GM23338 (cell line): ENCODE measurements around the gene GPD1L. TPM values are rescaled to one million over a fixed set of nuclear protein-coding genes. Genes with fewer than 3 reads are reported as not detected.

ENCODE experiments used
- ATAC-seq: fragments of 200-7000 bp; cut with Tn5 transposase; 3 replicates; pipeline ENCODE4 v1.9.1; 2020
- DNase-seq: peaks from one replicate; pipeline ENCODE4 v3.0.0-alpha.2; 2015; ENCODE audit warnings: low spot score
- H2AFZ ChIP-seq: fragments of 200-600 bp; sonication (generic); 2 replicates; pipeline ENCODE4 v1.8.0; 2016; ENCODE audit warnings: antibody characterized with exemption, mild to moderate bottlenecking, moderate library complexity
- H3F3A ChIP-seq: fragments of 200-600 bp; sonication (generic); replicated peaks from 2 replicates; pipeline ENCODE4 v1.8.0; 2017; ENCODE audit warnings: antibody characterized with exemption, mixed run types, low read depth
- H3K27ac ChIP-seq: fragments of 200-600 bp; sonication (generic); 2 replicates; pipeline ENCODE4 v1.6.1; 2016; ENCODE audit warnings: low read depth
- H3K27me3 ChIP-seq: fragments of 200-600 bp; sonication (generic); 2 replicates; pipeline ENCODE4 v1.8.0; 2016; ENCODE audit warnings: mild to moderate bottlenecking, mixed run types, moderate library complexity; ENCODE audit not compliant: insufficient read depth
- H3K36me3 ChIP-seq: fragments of 200-600 bp; sonication (generic); 2 replicates; pipeline ENCODE4 v1.8.0; 2016; ENCODE audit warnings: mild to moderate bottlenecking; ENCODE audit not compliant: insufficient read depth
- H3K4me1 ChIP-seq: fragments of 200-600 bp; sonication (generic); 2 replicates; pipeline ENCODE4 v1.8.0; 2016; ENCODE audit warnings: mild to moderate bottlenecking, moderate library complexity; ENCODE audit not compliant: insufficient read depth
- H3K4me2 ChIP-seq: fragments of 200-600 bp; sonication (generic); 2 replicates; pipeline ENCODE4 v1.7.1; 2017; ENCODE audit warnings: mixed run types
- H3K4me3 ChIP-seq: fragments of 200-600 bp; sonication (generic); 2 replicates; pipeline ENCODE4 v1.6.1; 2016; ENCODE audit warnings: mixed run types
- H3K79me2 ChIP-seq: fragments of 200-600 bp; sonication (generic); replicated peaks from 2 replicates; pipeline ENCODE4 v1.8.0; 2017; ENCODE audit warnings: mild to moderate bottlenecking; ENCODE audit not compliant: insufficient read depth
- H3K9me2 ChIP-seq: fragments of 200-600 bp; sonication (generic); 2 replicates; pipeline ENCODE4 v1.8.0; 2017; ENCODE audit not compliant: insufficient read depth
- H4K20me1 ChIP-seq: fragments of 200-600 bp; sonication (generic); replicated peaks from 2 replicates; pipeline ENCODE4 v1.8.0; 2017; ENCODE audit warnings: mild to moderate bottlenecking; ENCODE audit not compliant: insufficient read depth
- H3K27ac Mint-ChIP-seq: 2 replicates; pipeline ENCODE4 v1.8.0; 2020; ENCODE audit warnings: inconsistent platforms, mild to moderate bottlenecking, moderate library complexity, mixed read lengths
- H3K27me3 Mint-ChIP-seq: 3 replicates; pipeline ENCODE4 v1.8.0; 2022; ENCODE audit warnings: low read depth, mild to moderate bottlenecking, moderate library complexity, mixed read lengths, inconsistent platforms; ENCODE audit not compliant: insufficient read depth, poor library complexity
- H3K36me3 Mint-ChIP-seq: 3 replicates; pipeline ENCODE4 v1.8.0; 2021; ENCODE audit warnings: low read depth, mild to moderate bottlenecking, inconsistent platforms, moderate library complexity, mixed read lengths
- H3K4me1 Mint-ChIP-seq: 3 replicates; pipeline ENCODE4 v1.8.0; 2020; ENCODE audit warnings: mild to moderate bottlenecking, inconsistent platforms, mixed read lengths
- H3K4me3 Mint-ChIP-seq: 3 replicates; pipeline ENCODE4 v1.8.0; 2021; ENCODE audit warnings: moderate library complexity, mild to moderate bottlenecking, inconsistent platforms, mixed read lengths
- H3K9me3 Mint-ChIP-seq: 3 replicates; pipeline ENCODE4 v1.8.0; 2020; ENCODE audit warnings: moderate library complexity, mild to moderate bottlenecking, inconsistent platforms, mixed read lengths
- CREB1 ChIP-seq: fragments of 250-450 bp; sonication (Bioruptor Pico); IDR thresholded peaks from 2 replicates; pipeline ENCODE4 v1.5.0; 2020; ENCODE audit warnings: low read depth, mild to moderate bottlenecking, moderate library complexity
- EZH2 ChIP-seq: fragments of 200-600 bp; sonication (generic); IDR thresholded peaks from one replicate; pipeline ENCODE4 v1.8.0; 2017; ENCODE audit warnings: antibody characterized with exemption, mild to moderate bottlenecking, low read depth; ENCODE audit not compliant: unreplicated experiment
- EZH2phosphoT487 ChIP-seq: fragments of 200-600 bp; sonication (generic); IDR thresholded peaks from one replicate; pipeline ENCODE4 v1.8.1; 2018; ENCODE audit warnings: antibody characterized with exemption; ENCODE audit not compliant: unreplicated experiment
- JUNB ChIP-seq: IDR thresholded peaks from one replicate; pipeline ENCODE4 v1.6.1; 2016; ENCODE audit warnings: antibody characterized with exemption; ENCODE audit not compliant: unreplicated experiment
- POLR2AphosphoS5 ChIP-seq: IDR thresholded peaks from 2 replicates; pipeline ENCODE4 v1.6.1; 2016; ENCODE audit warnings: antibody characterized with exemption, low read depth
- REST ChIP-seq: IDR thresholded peaks from one replicate; pipeline ENCODE4 v1.6.1; 2018; ENCODE audit warnings: antibody characterized with exemption; ENCODE audit not compliant: unreplicated experiment
- polyA plus RNA-seq: library from polyadenylated mRNA; unstranded; fragments of >200 nt; fragmentation: Nextera tagmentation; extraction: Ambion mirVana; gene quantifications from 2 replicates; pipeline ENCODE4 v1.2.1, GENCODE V29; 2016
- total RNA-seq: library from RNA; depleted of rRNA; stranded (reverse); fragments of >200 nt; shearing (Covaris generic); gene quantifications from 2 replicates; pipeline ENCODE4 v1.2.3, GENCODE V29; 2014
- TF ChIP-seq, protein P1 (sequence below), 2 experiments: fragments of 200-600 bp in 1 of 2; sonication (generic) in 1 of 2; conservative IDR thresholded peaks; 2 replicates each; pipeline versions ENCODE4 v1.5.1 to v1.6.1; 2016 to 2017; ENCODE audit warnings: antibody characterized with exemption in 2 of 2, low read depth in 2 of 2, mild to moderate bottlenecking in 2 of 2, moderate library complexity in 1 of 2
- TF ChIP-seq, protein P2 (sequence below): IDR thresholded peaks from 2 replicates; pipeline ENCODE4 v1.6.1; 2016; ENCODE audit warnings: antibody characterized with exemption

GPD1L gene
- total and polyA plus RNA-seq, 2 experiments from 2014 or later, result 2.0 to 6.4 TPM

DNA sequence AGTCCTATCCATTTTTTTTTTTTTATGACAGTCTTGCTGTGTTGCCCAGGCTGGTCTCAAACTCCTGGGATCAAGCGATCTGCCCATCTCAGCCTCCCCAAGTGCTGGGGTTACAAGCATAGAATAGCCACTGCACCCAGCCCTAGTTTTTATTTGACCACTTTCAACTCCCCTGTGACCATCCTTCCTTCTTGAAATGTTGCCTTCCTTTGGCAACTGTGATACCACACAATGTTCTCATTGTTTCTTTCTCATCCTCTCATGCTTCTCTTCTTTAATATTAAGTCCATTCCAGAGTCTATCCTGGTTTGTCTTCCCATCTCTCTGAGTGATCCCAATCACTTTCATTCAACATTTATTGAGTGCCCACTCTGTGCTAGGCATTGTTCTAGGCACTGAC lies 7.9 kb upstream of the GPD1L start (continued):
- TF ChIP-seq REST (no peak), EZH2phosphoT487 (no peak), CREB1 (no peak)
- TF ChIP-seq, protein P1, sequence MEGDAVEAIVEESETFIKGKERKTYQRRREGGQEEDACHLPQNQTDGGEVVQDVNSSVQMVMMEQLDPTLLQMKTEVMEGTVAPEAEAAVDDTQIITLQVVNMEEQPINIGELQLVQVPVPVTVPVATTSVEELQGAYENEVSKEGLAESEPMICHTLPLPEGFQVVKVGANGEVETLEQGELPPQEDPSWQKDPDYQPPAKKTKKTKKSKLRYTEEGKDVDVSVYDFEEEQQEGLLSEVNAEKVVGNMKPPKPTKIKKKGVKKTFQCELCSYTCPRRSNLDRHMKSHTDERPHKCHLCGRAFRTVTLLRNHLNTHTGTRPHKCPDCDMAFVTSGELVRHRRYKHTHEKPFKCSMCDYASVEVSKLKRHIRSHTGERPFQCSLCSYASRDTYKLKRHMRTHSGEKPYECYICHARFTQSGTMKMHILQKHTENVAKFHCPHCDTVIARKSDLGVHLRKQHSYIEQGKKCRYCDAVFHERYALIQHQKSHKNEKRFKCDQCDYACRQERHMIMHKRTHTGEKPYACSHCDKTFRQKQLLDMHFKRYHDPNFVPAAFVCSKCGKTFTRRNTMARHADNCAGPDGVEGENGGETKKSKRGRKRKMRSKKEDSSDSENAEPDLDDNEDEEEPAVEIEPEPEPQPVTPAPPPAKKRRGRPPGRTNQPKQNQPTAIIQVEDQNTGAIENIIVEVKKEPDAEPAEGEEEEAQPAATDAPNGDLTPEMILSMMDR (conservative IDR thresholded peaks at IDR 0.05; ENCODE audit: low read depth in 2 of 2), result no peak

DNA sequence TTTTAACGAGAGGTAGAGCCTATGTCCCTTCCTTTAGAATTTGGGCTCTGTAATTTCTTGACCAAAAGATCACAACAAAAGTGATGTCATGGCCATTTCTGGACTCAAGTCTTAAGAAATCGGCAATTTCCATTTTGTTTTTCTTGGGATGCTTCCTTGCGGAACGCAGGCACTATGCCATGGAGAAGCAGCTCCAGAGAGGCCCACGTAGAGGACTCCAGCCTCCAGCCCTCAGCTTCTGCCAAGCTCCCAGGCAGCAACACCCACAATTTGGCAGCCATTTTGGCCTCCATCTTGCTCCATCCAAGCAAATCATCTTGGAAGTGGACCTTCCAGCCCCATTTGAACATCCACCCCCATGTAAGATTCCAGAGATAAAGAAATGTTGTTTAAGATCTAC lies 6.0 kb upstream of the GPD1L start:
- Histone ChIP-seq H3K4me1 (no peaks in the 10 kb centered on the region), H3K79me2 (no peaks in the 10 kb centered on the region), H3K9me2 (no peaks in the 10 kb centered on the region), H2AFZ (no peak overlapping the region), H3K36me3 (peaks cover 14% of the 10 kb centered on the region), H4K20me1 (no peaks in the 10 kb centered on the region), H3K4me3 (no peak overlapping the region), H3K27ac (no peak overlapping the region), H3K4me2 (no peak overlapping the region), H3F3A (no peaks in the 10 kb centered on the region), H3K27me3 (0 out of 2 replicates have a peak, but pooled peaks cover 2% of the 10 kb centered on the region)
- H3K36me3 Mint-ChIP-seq, result peaks cover 13% of the 10 kb centered on the region
- ATAC-seq (no peak), DNase-seq (no peak)
- TF ChIP-seq, protein P2, sequence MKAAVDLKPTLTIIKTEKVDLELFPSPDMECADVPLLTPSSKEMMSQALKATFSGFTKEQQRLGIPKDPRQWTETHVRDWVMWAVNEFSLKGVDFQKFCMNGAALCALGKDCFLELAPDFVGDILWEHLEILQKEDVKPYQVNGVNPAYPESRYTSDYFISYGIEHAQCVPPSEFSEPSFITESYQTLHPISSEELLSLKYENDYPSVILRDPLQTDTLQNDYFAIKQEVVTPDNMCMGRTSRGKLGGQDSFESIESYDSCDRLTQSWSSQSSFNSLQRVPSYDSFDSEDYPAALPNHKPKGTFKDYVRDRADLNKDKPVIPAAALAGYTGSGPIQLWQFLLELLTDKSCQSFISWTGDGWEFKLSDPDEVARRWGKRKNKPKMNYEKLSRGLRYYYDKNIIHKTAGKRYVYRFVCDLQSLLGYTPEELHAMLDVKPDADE, result no peak
- peaks cover 40% of the 10 kb centered on the region for H3K9me3 Mint-ChIP-seq
- no peak overlapping the region for H3K4me3 Mint-ChIP-seq
- H3K27ac Mint-ChIP-seq, result no peak overlapping the region
- peaks cover 2% of the 10 kb centered on the region for H3K27me3 Mint-ChIP-seq
- H3K4me1 Mint-ChIP-seq, result no peaks in the 10 kb centered on the region

DNA sequence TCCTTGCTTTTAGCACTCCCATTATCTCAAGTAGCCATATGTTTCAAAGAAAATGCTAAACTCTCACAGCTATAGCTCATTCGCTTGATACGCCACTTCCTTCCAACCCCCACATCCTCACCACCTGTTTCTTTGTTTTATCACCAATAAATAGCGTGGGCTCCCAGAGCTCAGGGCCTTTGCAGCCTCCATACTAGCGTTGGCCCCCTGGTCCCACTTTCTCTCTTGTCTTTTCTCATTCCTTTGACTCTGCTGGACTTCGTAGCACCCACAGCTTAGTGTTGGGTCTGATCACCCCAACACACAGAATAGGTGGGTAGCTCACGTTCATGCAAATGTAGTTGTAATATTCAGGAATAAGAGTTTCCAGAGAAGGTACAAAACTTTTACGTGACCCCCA lies 4.1 kb upstream of the GPD1L start:
- H4K20me1 ChIP-seq, result no peaks in the 10 kb centered on the region
- Mint-ChIP-seq H3K9me3 (peaks cover 40% of the 10 kb centered on the region), H3K4me1 (peaks cover 6% of the 10 kb centered on the region; the same call in 2 of the 3 replicates), H3K27me3 (peaks cover 11% of the 10 kb centered on the region), H3K36me3 (peaks cover 13% of the 10 kb centered on the region), H3K27ac (no peak overlapping the region), H3K4me3 (no peak overlapping the region)
- no peaks in the 10 kb centered on the region for H3K4me1 ChIP-seq
- no peaks in the 10 kb centered on the region for H3K79me2 ChIP-seq
- no peak overlapping the region for H2AFZ ChIP-seq
- no peak for DNase-seq
- H3K9me2 ChIP-seq, result peaks cover 6% of the 10 kb centered on the region; the same call in 1 of the 2 replicates
- 0 out of 2 replicates have a peak, but pooled peaks cover under 1% of the 10 kb centered on the region for H3F3A ChIP-seq
- no peak for ATAC-seq
- H3K27me3 ChIP-seq, result peaks cover 10% of the 10 kb centered on the region
- H3K36me3 ChIP-seq, result peaks cover 14% of the 10 kb centered on the region
- no peak overlapping the region for H3K4me2 ChIP-seq
- H3K4me3 ChIP-seq, result no peak overlapping the region
- no peak overlapping the region for H3K27ac ChIP-seq
- TF ChIP-seq POLR2AphosphoS5, result no peak
- TF ChIP-seq EZH2, result no peak
- no peak for TF ChIP-seq JUNB
- TF ChIP-seq REST, result no peak
- TF ChIP-seq EZH2phosphoT487, result no peak
